ENCODE data around the gene GNG12. TPM values are rescaled to one million over a fixed set of nuclear protein-coding genes. Genes with fewer than 3 reads are reported as not detected.

Gene GNG12
- total and polyA plus RNA-seq, 9 of the 15 experiments (the other 6 are each of a cell fraction or from before 2014, with no cell fraction given) = 2.6 to 6.0 (median 4.1) TPM

DNA sequence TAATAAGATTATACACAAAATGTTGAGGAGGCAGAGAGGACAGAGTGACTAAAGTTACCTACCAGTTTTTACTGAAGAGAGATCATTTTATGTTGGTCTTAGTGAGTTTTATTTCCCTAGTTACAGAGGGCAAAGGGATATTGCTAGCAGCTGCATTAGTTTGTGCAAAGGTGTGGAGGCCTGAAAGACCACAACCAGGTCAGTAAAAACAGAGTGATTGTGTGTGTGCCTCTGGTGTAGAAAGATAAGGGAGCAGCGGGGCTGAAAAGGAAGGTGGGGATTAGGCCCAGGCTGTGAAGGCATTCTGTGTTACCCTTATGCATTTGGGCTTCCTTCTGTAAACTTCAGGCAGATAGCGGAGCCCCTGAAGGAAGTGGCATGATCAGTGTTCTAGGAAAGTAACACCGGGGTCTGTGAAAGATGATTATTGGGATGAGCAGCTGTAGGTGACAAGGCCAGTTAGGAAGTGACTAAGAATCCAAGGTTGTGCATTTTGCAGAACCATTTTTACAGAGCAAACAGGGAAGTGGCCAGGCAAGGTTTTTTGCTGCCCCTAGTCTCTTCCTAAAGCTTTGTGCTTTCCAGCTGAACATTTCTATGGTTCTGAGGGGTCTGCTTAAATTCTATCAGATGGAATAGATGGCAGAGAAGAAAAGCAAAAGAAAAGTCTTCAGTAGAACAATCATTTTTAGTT, 144.6 kb downstream of the GNG12 start (continued):
- TF ChIP-seq, protein P1, sequence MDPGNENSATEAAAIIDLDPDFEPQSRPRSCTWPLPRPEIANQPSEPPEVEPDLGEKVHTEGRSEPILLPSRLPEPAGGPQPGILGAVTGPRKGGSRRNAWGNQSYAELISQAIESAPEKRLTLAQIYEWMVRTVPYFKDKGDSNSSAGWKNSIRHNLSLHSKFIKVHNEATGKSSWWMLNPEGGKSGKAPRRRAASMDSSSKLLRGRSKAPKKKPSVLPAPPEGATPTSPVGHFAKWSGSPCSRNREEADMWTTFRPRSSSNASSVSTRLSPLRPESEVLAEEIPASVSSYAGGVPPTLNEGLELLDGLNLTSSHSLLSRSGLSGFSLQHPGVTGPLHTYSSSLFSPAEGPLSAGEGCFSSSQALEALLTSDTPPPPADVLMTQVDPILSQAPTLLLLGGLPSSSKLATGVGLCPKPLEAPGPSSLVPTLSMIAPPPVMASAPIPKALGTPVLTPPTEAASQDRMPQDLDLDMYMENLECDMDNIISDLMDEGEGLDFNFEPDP (CRISPR knock-in tag; IDR thresholded peaks at IDR 0.05) = no peak
- peak; percentile 86 for TF ChIP-seq SMARCC2 (IDR thresholded peaks at IDR 0.05; ENCODE audit: low read depth)
- TF ChIP-seq, protein P2, sequence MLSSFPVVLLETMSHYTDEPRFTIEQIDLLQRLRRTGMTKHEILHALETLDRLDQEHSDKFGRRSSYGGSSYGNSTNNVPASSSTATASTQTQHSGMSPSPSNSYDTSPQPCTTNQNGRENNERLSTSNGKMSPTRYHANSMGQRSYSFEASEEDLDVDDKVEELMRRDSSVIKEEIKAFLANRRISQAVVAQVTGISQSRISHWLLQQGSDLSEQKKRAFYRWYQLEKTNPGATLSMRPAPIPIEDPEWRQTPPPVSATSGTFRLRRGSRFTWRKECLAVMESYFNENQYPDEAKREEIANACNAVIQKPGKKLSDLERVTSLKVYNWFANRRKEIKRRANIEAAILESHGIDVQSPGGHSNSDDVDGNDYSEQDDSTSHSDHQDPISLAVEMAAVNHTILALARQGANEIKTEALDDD (IDR thresholded peaks at IDR 0.05) = peak; percentile 98
- TF ChIP-seq YY1 (IDR thresholded peaks at IDR 0.05; ENCODE audit: borderline replicate concordance in 1 of 3, control insufficient read depth in 1 of 3, extremely low read depth in 1 of 3, insufficient read depth in 3 of 3, insufficient read length in 1 of 3, insufficient replicate concordance in 2 of 3, low read depth in 1 of 3, low read length in 2 of 3) = peak in 1 of 3 experiments; percentile 44
- peak; percentile 19; the same call in 1 of the 2 replicates for TF ChIP-seq ILF3 (IDR thresholded peaks at IDR 0.05; ENCODE audit: borderline replicate concordance)
- TF ChIP-seq, protein P3, sequence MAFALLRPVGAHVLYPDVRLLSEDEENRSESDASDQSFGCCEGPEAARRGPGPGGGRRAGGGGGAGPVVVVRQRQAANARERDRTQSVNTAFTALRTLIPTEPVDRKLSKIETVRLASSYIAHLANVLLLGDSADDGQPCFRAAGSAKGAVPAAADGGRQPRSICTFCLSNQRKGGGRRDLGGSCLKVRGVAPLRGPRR (CRISPR knock-in tag; IDR thresholded peaks at IDR 0.05) = no peak
- no peak for TF ChIP-seq HNRNPK (IDR thresholded peaks at IDR 0.05; ENCODE audit: low read depth, low read length, poor library complexity, severe bottlenecking)
- no peak for TF ChIP-seq HOXB6 (CRISPR knock-in tag; IDR thresholded peaks at IDR 0.05; ENCODE audit: borderline replicate concordance)
- TF ChIP-seq, protein P4, sequence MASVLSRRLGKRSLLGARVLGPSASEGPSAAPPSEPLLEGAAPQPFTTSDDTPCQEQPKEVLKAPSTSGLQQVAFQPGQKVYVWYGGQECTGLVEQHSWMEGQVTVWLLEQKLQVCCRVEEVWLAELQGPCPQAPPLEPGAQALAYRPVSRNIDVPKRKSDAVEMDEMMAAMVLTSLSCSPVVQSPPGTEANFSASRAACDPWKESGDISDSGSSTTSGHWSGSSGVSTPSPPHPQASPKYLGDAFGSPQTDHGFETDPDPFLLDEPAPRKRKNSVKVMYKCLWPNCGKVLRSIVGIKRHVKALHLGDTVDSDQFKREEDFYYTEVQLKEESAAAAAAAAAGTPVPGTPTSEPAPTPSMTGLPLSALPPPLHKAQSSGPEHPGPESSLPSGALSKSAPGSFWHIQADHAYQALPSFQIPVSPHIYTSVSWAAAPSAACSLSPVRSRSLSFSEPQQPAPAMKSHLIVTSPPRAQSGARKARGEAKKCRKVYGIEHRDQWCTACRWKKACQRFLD (CRISPR knock-in tag; IDR thresholded peaks at IDR 0.05) = peak; percentile 75; the same call in 1 of the 2 replicates
- TF ChIP-seq ZNF232 (CRISPR knock-in tag; IDR thresholded peaks at IDR 0.05) = no peak
- peak; percentile 45 for TF ChIP-seq TAF1 (IDR thresholded peaks at IDR 0.05; ENCODE audit: control insufficient read depth, extremely low read depth, insufficient read depth, low read length, severe bottlenecking)
- peak; percentile 93 for TF ChIP-seq MTA3 (IDR thresholded peaks at IDR 0.05; ENCODE audit: borderline replicate concordance)
- no peak for TF ChIP-seq TSC22D4 (tag; IDR thresholded peaks at IDR 0.05)
- TF ChIP-seq, protein P5, sequence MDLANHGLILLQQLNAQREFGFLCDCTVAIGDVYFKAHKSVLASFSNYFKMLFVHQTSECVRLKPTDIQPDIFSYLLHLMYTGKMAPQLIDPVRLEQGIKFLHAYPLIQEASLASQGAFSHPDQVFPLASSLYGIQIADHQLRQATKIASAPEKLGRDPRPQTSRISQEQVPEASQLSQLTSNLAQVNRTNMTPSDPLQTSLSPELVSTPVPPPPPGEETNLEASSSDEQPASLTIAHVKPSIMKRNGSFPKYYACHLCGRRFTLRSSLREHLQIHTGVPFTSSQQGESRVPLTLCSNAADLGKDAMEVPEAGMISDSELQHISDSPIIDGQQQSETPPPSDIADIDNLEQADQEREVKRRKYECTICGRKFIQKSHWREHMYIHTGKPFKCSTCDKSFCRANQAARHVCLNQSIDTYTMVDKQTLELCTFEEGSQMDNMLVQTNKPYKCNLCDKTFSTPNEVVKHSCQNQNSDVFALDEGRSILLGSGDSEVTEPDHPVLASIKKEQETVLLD (IDR thresholded peaks at IDR 0.05) = peak; percentile 79
- no peak for TF ChIP-seq XRCC5 (IDR thresholded peaks at IDR 0.05; ENCODE audit: low read depth, low read length)
- no peak for TF ChIP-seq ZNF830 (CRISPR knock-in tag; IDR thresholded peaks at IDR 0.05)
- TF ChIP-seq BRCA1 (IDR thresholded peaks at IDR 0.05) = no peak
- TF ChIP-seq BRCA1 (CRISPR knock-in tag; IDR thresholded peaks at IDR 0.05) = no peak
- TF ChIP-seq, protein P6, sequence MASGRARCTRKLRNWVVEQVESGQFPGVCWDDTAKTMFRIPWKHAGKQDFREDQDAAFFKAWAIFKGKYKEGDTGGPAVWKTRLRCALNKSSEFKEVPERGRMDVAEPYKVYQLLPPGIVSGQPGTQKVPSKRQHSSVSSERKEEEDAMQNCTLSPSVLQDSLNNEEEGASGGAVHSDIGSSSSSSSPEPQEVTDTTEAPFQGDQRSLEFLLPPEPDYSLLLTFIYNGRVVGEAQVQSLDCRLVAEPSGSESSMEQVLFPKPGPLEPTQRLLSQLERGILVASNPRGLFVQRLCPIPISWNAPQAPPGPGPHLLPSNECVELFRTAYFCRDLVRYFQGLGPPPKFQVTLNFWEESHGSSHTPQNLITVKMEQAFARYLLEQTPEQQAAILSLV (tag; IDR thresholded peaks at IDR 0.05) = no peak
- peak; percentile 93 for TF ChIP-seq NBN (IDR thresholded peaks at IDR 0.05; ENCODE audit: low read depth)
- no peak for TF ChIP-seq CBFB (CRISPR knock-in tag; IDR thresholded peaks at IDR 0.05)

Data from K562 (cell line).